ENCODE results near the gene SSH2. TPM values are rescaled to one million over a fixed set of nuclear protein-coding genes. Genes with fewer than 3 reads are reported as not detected.

Gene SSH2
- total RNA-seq, 1 donor from 2014 or later, result 21.9 TPM

DNA sequence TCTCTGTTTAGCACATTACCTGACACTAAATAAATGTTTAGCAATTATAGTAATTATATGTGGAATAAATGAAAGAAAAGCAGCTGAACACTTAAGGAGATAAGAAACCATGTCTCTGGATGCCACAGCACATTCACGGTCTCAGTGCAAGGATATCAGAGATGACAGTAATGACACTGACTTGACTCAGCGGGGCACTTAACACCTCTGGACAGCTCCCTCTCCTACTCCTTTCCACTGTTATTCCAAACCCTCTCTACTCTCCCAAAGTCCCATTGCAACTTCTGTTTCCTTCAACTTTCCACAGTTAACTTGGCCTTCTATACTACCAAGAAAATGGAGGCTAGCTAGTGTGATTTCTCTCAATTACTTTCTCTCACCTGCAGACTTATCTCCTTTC lies 214.3 kb downstream of the SSH2 start:
- Mint-ChIP-seq H3K27ac (ENCODE audit: unreplicated experiment) (no peak overlapping the region), H3K36me3 (ENCODE audit: unreplicated experiment) (peaks cover 15% of the 10 kb centered on the region), H3K4me1 (ENCODE audit: unreplicated experiment) (peaks cover 13% of the 10 kb centered on the region), H3K9me3 (ENCODE audit: unreplicated experiment) (peaks cover 4% of the 10 kb centered on the region), H3K4me3 (ENCODE audit: unreplicated experiment) (no peak overlapping the region), H3K27me3 (ENCODE audit: unreplicated experiment) (no peaks in the 10 kb centered on the region)
- TF ChIP-seq, protein P1, sequence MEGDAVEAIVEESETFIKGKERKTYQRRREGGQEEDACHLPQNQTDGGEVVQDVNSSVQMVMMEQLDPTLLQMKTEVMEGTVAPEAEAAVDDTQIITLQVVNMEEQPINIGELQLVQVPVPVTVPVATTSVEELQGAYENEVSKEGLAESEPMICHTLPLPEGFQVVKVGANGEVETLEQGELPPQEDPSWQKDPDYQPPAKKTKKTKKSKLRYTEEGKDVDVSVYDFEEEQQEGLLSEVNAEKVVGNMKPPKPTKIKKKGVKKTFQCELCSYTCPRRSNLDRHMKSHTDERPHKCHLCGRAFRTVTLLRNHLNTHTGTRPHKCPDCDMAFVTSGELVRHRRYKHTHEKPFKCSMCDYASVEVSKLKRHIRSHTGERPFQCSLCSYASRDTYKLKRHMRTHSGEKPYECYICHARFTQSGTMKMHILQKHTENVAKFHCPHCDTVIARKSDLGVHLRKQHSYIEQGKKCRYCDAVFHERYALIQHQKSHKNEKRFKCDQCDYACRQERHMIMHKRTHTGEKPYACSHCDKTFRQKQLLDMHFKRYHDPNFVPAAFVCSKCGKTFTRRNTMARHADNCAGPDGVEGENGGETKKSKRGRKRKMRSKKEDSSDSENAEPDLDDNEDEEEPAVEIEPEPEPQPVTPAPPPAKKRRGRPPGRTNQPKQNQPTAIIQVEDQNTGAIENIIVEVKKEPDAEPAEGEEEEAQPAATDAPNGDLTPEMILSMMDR (IDR thresholded peaks at IDR 0.05), result no peak
- DNase-seq (ENCODE audit: extremely low spot score, unreplicated experiment), result no peak

DNA sequence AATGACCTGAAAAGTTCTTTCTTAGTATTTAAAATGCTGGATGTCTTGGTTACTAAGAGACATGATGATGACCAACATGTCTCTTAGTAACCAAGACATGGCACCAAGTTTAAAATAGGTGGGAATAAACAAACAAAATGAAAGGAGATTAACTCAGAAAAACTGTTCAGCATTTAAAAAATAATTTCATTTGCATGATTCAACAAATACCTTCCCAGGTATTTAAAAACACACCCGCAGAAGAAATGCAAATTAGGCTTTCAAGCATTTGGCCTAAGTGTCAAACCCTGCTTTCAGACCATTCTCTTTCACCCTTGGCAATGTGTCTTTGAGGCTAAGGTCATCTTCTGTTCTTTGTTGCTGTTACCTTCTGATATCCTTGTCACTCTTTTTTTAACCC lies 215.9 kb downstream of the SSH2 start:
- Mint-ChIP-seq H3K27ac (ENCODE audit: unreplicated experiment) (no peak overlapping the region), H3K36me3 (ENCODE audit: unreplicated experiment) (peaks cover 15% of the 10 kb centered on the region), H3K27me3 (ENCODE audit: unreplicated experiment) (no peaks in the 10 kb centered on the region), H3K4me3 (ENCODE audit: unreplicated experiment) (no peak overlapping the region), H3K9me3 (ENCODE audit: unreplicated experiment) (peaks cover 4% of the 10 kb centered on the region), H3K4me1 (ENCODE audit: unreplicated experiment) (peaks cover 24% of the 10 kb centered on the region)
- DNase-seq (ENCODE audit: extremely low spot score, unreplicated experiment), result no peak
- TF ChIP-seq, protein P1 (IDR thresholded peaks at IDR 0.05), result no peak

DNA sequence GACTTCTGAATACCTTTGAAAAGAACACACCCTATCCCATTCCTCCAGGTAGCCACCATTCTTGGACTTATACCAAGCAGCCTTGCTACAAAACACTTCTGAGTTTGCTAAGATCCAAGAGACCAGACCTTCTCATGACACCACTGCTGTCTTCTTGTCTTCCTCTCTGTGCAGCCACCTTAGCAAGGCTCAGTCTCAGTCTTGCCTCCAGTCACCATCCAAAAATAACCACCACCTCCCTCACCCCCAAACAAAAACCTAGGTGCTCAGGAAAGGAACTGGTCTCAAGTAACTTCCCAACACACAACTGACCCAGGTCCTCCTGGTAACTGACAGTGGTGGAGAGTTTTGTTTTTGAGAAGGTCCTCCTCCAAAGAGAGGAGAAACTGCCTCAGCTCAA lies 216.4 kb downstream of the SSH2 start:
- no peaks in the 10 kb centered on the region for H3K27me3 Mint-ChIP-seq (ENCODE audit: unreplicated experiment)
- H3K9me3 Mint-ChIP-seq (ENCODE audit: unreplicated experiment), result peaks cover 4% of the 10 kb centered on the region
- H3K4me3 Mint-ChIP-seq (ENCODE audit: unreplicated experiment), result no peak overlapping the region
- no peak for DNase-seq (ENCODE audit: extremely low spot score, unreplicated experiment)
- TF ChIP-seq, protein P1 (IDR thresholded peaks at IDR 0.05), result no peak
- peaks cover 24% of the 10 kb centered on the region for H3K4me1 Mint-ChIP-seq (ENCODE audit: unreplicated experiment)
- no peak overlapping the region for H3K27ac Mint-ChIP-seq (ENCODE audit: unreplicated experiment)
- peaks cover 15% of the 10 kb centered on the region for H3K36me3 Mint-ChIP-seq (ENCODE audit: unreplicated experiment)

DNA sequence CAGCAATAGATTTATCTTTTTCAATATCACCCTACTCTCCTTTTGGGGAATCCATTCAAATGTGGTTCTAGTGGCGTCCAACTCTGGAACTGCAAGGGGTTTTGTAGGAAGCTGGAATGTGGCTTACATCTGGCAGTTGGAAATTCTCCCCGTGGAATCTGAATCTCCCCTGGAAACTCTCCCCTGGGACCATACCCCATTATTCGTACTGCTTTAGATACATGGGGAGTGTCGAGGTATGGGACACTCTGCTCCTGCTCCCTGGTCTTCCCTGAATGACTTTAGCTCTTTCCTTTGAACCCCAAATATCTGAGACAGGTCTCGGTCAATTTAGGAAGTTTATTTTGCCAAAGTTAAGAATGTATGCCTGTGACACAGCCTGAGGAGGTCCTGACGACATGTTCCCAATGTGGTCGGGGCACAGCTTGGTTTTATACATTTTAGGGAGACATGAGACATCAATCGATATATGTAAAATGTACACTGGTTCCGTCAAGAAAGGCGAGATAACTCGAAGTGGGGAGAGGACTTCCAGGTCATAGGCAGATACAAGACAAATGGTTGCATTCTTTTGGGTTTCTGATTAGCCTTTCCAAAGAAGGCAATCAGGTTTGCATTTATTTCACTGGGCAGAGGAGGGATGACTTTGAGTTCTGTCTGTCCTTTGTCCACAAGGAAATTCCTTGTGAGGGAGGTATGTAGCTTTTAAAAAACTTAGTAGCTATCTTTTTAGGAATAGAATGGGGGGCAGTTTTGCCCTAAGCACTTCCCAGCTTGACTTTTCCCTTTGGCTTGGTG lies 218.2 kb downstream of the SSH2 start:
- DNase-seq (ENCODE audit: extremely low spot score, unreplicated experiment), result no peak
- TF ChIP-seq, protein P1 (IDR thresholded peaks at IDR 0.05), result no peak
- Mint-ChIP-seq H3K4me1 (ENCODE audit: unreplicated experiment) (peaks cover 24% of the 10 kb centered on the region), H3K27ac (ENCODE audit: unreplicated experiment) (no peak overlapping the region), H3K4me3 (ENCODE audit: unreplicated experiment) (no peak overlapping the region), H3K27me3 (ENCODE audit: unreplicated experiment) (no peaks in the 10 kb centered on the region), H3K9me3 (ENCODE audit: unreplicated experiment) (no peaks in the 10 kb centered on the region), H3K36me3 (ENCODE audit: unreplicated experiment) (peaks cover 9% of the 10 kb centered on the region)

DNA sequence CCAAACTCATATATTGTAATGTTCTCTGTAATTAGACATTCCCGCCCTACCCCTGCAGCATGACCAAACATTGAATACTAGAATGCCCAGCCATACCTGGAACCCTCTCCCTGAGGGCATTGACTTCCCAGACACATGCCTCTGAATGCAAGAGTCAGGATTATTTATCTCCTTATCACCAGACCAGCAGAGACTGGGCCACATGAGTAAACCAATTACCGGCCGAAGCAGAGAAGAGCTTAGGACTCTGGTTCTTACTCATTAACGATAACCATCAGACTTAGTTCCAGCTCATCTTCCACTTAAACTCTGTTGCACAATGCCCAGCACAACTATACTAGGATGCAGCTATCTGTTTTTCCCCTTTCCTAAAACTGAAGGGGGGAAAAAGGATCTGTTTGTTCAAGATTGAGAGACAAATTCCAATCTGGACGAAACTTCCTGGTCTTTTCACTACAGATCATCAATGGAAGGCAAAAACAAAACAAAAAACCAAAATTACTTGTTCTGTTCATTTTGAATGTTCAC lies 219.1 kb downstream of the SSH2 start:
- Mint-ChIP-seq H3K4me3 (ENCODE audit: unreplicated experiment) (no peak overlapping the region), H3K4me1 (ENCODE audit: unreplicated experiment) (peaks cover 32% of the 10 kb centered on the region), H3K27ac (ENCODE audit: unreplicated experiment) (no peak overlapping the region), H3K27me3 (ENCODE audit: unreplicated experiment) (no peaks in the 10 kb centered on the region), H3K9me3 (ENCODE audit: unreplicated experiment) (no peaks in the 10 kb centered on the region), H3K36me3 (ENCODE audit: unreplicated experiment) (peaks cover 7% of the 10 kb centered on the region)
- TF ChIP-seq, protein P1 (IDR thresholded peaks at IDR 0.05), result no peak
- no peak for DNase-seq (ENCODE audit: extremely low spot score, unreplicated experiment)

Measured in osteocyte (in vitro differentiated cells).